ENCODE measurements around the gene FAM53C. TPM values are rescaled to one million over a fixed set of nuclear protein-coding genes. Genes with fewer than 3 reads are reported as not detected.

FAM53C gene
- total RNA-seq, 1 donor from 2014 or later: 45.6 TPM

GRCh38 chr5:138344887-138345622, 7.0 kb downstream of the FAM53C start:
- TF ChIP-seq CTCF (IDR thresholded peaks at IDR 0.05): no peak
- no peaks in the 10 kb centered on the region for H3K27me3 Mint-ChIP-seq (ENCODE audit: unreplicated experiment)
- H3K4me3 Mint-ChIP-seq (ENCODE audit: unreplicated experiment): no peak overlapping the region
- H3K9me3 Mint-ChIP-seq (ENCODE audit: unreplicated experiment): no peaks in the 10 kb centered on the region
- DNase-seq (ENCODE audit: extremely low spot score, unreplicated experiment): no peak
- peaks cover 53% of the 10 kb centered on the region for H3K36me3 Mint-ChIP-seq (ENCODE audit: unreplicated experiment)
- H3K27ac Mint-ChIP-seq (ENCODE audit: unreplicated experiment): no peak overlapping the region
- peaks cover 18% of the 10 kb centered on the region for H3K4me1 Mint-ChIP-seq (ENCODE audit: unreplicated experiment)

GRCh38 chr5:138346889-138347288, 8.8 kb downstream of the FAM53C start:
- H3K4me3 Mint-ChIP-seq (ENCODE audit: unreplicated experiment): no peak overlapping the region
- TF ChIP-seq CTCF (IDR thresholded peaks at IDR 0.05): no peak
- no peaks in the 10 kb centered on the region for H3K27me3 Mint-ChIP-seq (ENCODE audit: unreplicated experiment)
- no peak for DNase-seq (ENCODE audit: extremely low spot score, unreplicated experiment)
- H3K36me3 Mint-ChIP-seq (ENCODE audit: unreplicated experiment): peaks cover 48% of the 10 kb centered on the region
- no peak overlapping the region for H3K27ac Mint-ChIP-seq (ENCODE audit: unreplicated experiment)
- H3K4me1 Mint-ChIP-seq (ENCODE audit: unreplicated experiment): peaks cover 9% of the 10 kb centered on the region
- H3K9me3 Mint-ChIP-seq (ENCODE audit: unreplicated experiment): no peaks in the 10 kb centered on the region

GRCh38 chr5:138349852-138350562, 11.9 kb downstream of the FAM53C start:
- Mint-ChIP-seq H3K36me3 (ENCODE audit: unreplicated experiment) (peaks cover 41% of the 10 kb centered on the region), H3K4me1 (ENCODE audit: unreplicated experiment) (peaks cover 23% of the 10 kb centered on the region), H3K9me3 (ENCODE audit: unreplicated experiment) (no peaks in the 10 kb centered on the region), H3K4me3 (ENCODE audit: unreplicated experiment) (no peak overlapping the region), H3K27me3 (ENCODE audit: unreplicated experiment) (no peaks in the 10 kb centered on the region), H3K27ac (ENCODE audit: unreplicated experiment) (peak overlapping the region; percentile 76)
- no peak for TF ChIP-seq CTCF (IDR thresholded peaks at IDR 0.05)
- no peak for DNase-seq (ENCODE audit: extremely low spot score, unreplicated experiment)

GRCh38 chr5:138350563-138350890, 12.5 kb downstream of the FAM53C start:
- DNase-seq (ENCODE audit: extremely low spot score, unreplicated experiment): no peak
- peaks cover 28% of the 10 kb centered on the region for H3K4me1 Mint-ChIP-seq (ENCODE audit: unreplicated experiment)
- H3K27ac Mint-ChIP-seq (ENCODE audit: unreplicated experiment): peak overlapping the region; percentile 76
- H3K36me3 Mint-ChIP-seq (ENCODE audit: unreplicated experiment): peaks cover 36% of the 10 kb centered on the region
- H3K27me3 Mint-ChIP-seq (ENCODE audit: unreplicated experiment): no peaks in the 10 kb centered on the region
- no peak overlapping the region for H3K4me3 Mint-ChIP-seq (ENCODE audit: unreplicated experiment)
- no peak for TF ChIP-seq CTCF (IDR thresholded peaks at IDR 0.05)
- no peaks in the 10 kb centered on the region for H3K9me3 Mint-ChIP-seq (ENCODE audit: unreplicated experiment)

- DNase-seq (ENCODE audit: extremely low spot score, unreplicated experiment): no peak
- H3K4me3 Mint-ChIP-seq (ENCODE audit: unreplicated experiment): no peak overlapping the region
- H3K4me1 Mint-ChIP-seq (ENCODE audit: unreplicated experiment): peaks cover 32% of the 10 kb centered on the region
- peak overlapping the region; percentile 76 for H3K27ac Mint-ChIP-seq (ENCODE audit: unreplicated experiment)
- peaks cover 31% of the 10 kb centered on the region for H3K36me3 Mint-ChIP-seq (ENCODE audit: unreplicated experiment)
- H3K27me3 Mint-ChIP-seq (ENCODE audit: unreplicated experiment): no peaks in the 10 kb centered on the region
- no peaks in the 10 kb centered on the region for H3K9me3 Mint-ChIP-seq (ENCODE audit: unreplicated experiment)
- no peak for TF ChIP-seq CTCF (IDR thresholded peaks at IDR 0.05)
Measured at GRCh38 chr5:138351056-138351455, 13.0 kb downstream of the FAM53C start.
